ENCODE data around the gene BSND.
"Not testable (repeated sequence)": the region's sequence is repeated elsewhere in the genome, so short reads cannot be mapped to it uniquely, and the experiment has no call there.

BSND gene

DNA sequence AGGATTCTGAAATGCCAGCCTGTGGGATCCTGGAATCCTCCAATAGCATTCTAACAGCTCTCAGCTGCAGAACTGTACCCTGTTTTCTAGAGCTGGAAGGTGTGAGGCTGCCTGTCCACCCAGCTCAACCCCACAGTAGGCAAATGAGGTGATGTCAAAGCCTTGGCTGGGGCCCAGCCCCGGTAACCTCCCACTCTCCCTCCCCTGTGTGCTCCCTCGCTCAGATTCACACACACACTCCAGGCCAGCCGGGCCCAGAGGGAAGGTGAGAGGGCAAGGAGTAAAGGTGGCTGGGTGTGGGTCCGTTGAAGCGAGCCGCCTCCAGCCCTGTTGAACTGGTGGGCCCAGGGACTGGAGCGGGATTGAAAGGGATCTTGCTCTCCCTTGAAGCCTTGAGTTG, at the start of gene BSND:
Gene BSND (plus strand): TSS at position 257 of the 400 bp plus-strand sequence. CDS start 254 bp downstream, outside the sequence.
- no peak for DNase-seq (ENCODE audit: low read depth in 1 of 2, low spot score in 1 of 2)

DNA sequence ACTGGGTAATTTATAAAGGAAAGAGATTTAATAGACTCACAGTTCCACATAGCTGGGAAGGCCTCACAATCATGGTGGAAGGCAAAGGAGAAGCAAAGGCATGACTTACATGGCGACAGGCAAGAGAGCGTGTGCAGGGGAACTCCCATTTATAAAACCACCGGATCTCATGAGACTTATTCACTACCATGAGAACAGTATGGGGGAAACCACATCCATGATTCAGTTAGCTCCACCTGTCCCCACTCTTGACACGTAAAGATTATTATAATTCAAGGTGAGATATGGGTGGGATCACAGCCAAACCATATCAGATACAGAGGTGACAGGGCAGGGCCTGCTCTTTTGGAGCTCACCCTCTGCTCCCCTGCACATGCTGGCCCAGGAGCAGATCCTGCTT, 49.7 kb upstream of the BSND start:
- no peak for DNase-seq (ENCODE audit: low read depth in 1 of 2, low spot score in 1 of 2)

DNA sequence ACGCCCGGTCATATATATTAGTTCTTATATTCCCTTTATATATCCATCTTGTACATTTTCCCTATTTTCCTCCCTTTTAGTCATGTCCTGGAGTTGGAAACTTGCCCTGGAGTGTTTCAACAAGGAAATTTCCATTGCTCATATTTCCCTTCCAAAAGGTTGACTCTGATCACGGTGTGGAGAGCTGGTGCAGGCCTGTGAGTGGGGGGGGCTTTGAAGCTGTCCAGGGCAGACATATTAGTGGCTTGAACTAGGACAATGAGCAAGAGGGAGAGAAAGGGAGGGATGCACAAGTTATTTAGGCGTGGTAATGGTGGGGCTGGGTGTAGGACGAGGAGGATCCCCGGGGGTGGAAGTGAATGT, 48.7 kb upstream of the BSND start:
- no peak for DNase-seq (ENCODE audit: low read depth in 1 of 2, low spot score in 1 of 2)

DNA sequence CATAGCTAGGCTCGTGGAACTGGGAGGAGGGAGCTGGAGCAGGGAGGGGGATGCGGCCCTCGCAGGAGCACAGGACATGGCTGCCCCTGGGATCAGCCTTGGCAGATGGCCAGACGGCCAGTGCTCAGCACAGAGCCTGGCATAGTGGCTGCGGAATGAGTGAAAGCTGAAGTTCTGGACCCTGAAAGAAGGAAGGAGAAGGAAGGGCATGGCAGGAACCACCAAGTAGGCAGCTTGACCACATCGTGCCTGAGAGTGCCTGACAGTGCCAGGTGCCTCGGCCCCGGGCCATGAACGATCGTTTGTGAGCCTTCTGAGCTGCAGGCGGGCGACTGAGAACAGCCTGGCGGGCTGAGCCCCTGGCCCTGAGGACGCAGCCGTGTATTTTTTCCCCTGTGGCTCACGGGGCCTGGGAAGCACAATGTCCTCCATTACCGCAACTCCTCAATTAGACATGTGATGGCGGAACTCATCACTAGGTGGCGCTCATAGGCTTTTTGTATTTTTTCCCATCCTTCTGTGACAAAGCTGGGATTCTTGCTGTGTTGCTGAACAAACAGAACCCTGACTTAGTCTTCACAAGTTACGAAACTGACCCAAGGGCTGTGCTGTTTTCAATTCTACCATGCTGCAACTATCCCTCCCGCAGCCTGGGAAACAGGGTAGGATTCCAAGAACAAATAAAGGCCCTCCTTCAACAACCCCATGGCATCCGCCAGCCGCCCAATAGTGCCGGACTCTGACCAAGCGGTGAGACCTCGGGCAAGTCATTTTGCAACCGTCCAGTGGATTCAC, 48.2 kb upstream of the BSND start:
- DNase-seq (ENCODE audit: low read depth in 1 of 2, low spot score in 1 of 2), result peak in 1 of 2 donors; percentile 9

DNA sequence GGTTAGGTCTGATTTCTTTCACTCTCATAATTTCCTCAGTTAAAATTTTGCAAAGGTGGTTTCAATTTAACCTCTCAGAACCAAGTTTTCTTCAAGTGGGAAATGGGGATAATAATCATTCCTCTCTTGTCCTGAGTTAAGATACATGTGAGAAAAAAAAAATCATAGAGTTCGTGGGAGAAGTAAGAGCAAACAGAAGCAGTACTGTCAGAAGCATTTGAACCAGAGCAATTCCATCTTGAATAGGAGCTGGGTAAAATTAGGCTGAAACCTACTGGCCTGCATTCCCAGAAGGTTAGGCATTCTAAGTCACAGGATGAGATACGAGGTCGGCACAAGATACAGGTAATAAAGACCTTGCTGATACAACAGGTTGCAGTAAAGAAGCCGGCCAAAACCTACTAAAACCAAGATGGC, 46.9 kb upstream of the BSND start:
- no peak for DNase-seq (ENCODE audit: low read depth in 1 of 2, low spot score in 1 of 2)

DNA sequence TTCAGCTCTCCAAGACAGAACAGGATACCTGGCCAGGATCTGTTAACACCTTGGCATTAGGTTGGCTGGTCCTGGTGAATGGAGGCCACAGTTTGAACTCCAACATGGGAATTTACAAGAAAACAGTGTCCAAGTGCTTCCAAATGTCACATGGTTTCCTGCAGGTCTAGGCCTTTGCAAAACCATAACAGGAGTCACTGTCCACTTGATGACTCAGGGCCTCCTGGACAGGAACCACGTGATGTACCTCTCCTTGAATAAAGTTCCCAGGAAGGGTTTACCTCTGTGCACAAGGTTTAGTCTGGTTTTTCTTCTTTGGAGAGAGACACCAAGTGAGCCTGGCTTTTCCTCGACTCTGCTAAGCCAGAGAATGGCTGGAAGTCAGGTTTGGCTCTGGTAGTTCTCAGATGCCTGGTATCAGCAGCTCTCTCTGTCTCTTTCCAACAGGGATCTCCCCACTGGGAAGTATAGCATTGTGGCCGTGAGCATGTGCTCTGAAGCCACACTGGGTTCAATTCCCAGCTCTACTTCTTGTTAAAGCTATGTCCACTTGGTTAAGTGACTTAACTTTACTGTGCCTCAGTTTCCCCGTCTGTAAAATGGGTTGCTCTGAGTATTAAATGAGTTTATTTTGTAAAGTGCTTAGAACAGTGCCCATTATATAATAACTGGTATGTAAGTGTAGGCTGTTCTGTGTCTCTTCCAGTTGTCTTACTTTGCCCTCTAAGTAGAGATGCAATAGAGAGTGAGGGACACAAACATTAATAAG, 45.6 kb upstream of the BSND start:
- DNase-seq (ENCODE audit: low read depth in 1 of 2, low spot score in 1 of 2), result no peak

DNA sequence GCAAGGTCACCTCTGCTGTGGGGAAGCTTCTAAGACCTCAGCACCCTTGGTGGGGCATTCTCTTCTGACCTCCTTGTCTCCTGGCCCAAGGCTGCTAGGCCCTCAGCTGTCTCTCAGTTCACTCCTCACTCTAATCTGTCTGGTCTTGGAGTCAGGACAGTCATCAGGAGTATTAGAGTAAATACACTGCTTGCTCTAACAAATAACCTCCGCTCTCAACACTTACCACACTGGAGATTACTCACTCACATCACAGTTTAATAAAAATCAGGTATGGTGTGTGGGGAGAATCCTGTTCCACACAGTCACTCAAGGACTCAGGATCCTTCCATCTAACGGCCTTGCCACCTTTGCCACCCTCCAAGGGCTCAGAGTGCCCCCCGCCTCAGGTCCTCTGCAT, 44.9 kb upstream of the BSND start:
- DNase-seq (ENCODE audit: low read depth in 1 of 2, low spot score in 1 of 2), result no peak

DNA sequence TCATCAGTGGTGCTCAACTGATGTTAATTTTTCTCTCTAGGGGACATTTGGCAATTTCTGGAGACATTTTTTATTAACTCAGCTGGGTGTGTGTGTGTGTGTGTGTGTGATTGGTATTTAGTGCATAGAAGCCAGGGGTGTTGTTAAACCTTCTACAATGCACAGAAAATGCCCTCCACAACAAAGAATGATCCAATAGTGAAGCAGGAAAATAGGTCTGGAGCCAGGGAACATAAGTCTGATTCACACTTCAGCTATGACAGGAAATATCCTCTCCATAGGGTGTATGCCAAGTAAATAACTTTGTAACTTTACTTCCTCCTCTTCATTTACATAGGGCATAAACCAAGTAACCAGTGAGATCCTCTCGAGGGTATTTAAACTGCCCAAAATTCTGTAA, 43.4 kb upstream of the BSND start:
- no peak for DNase-seq (ENCODE audit: low read depth in 1 of 2, low spot score in 1 of 2)

DNA sequence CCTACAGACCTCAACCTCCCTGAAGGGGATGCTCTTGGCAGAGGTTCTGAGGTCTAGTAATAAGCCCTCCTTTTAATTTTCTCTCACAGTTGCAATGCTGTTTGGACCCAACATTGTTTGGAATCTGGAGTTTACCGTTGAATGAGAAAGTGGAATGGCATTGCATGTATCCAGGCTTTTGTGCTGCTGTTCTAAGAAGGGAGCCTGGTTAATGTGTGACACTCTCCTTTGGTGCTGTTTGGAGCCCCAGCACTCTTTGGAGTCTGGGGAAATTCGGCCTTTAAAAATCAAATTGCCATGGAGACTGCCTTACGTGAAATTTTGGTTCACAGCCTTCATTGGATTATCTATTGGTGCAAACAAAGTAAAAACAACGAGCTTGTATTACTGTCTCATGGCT, 42.0 kb upstream of the BSND start:
- no peak for DNase-seq (ENCODE audit: low read depth in 1 of 2, low spot score in 1 of 2)

DNA sequence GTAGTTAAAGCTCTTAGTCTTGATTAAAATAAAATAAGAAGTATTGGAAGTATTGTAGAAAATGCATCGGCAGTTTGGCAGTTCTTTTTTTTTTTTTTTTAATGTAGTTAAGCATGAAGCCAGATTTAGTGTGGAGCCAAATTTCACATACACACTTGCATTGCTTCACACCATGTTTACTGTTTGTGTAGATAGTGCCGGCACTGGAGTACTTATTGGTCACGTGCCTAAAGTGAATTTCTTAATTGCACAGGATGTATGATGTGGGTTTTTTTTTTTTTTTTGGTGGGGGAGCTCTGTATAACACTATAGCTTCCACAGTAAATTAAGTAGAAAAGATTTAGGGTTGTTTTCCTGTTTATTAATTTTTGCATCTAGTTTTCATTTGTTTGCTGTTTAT, 39.5 kb upstream of the BSND start:
- no peak for DNase-seq (ENCODE audit: low read depth in 1 of 2, low spot score in 1 of 2)

DNA sequence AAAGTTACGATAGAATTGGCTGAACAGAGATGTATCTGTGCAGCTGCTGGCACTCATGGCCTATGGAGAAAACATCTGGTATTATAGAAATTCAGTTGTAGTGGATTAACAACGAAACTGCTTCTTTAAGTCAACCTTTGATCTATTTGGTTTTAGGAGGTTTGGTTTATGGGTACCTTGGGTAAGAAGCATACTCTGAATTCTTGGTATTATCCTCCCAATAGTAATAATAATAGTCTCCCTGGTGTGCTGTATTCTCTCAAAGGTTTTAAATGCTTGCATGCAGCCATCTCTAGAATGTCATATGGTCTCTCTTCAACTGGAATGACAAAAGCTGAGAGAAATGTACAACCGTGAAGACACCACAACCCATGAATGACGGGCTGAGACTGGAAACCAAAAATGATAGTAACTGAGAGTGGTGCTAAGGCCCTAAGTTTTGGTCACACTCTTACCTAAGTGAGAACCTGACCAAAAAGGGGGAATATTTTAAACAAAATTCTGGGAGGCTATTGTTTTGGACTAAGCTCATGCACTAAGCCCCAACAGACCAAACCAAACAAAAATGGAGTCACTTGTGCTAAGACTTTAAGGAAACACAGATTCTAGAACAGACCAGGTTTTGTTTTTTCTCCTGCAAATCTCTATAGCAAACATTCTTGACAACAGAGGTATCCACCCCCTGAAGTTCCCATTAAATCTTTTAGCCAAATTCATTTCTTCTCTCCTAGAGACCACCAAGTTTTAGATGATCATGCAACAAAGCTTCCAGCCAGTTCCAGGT, 35.9 kb upstream of the BSND start:
- DNase-seq (ENCODE audit: low read depth in 1 of 2, low spot score in 1 of 2), result no peak

DNA sequence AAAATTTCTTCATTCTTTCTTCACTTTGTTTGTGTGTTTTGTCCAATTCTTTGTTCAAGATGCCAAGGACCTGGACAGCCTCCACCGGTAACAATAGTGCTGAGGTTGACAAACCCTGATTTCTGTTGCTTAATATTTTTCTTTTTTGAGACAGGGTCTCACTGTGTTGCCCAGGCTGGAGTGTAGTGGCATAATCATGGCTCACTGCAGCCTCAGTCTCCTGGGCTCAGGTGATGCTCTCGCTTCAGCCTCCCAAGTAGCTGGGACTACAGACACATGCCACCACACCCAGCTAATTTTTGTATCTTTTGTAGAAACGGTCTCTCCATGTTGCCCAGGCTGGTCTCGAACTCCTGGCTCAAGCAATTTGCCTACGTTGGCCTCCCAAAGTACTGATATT, 34.9 kb upstream of the BSND start:
- DNase-seq (ENCODE audit: low read depth in 1 of 2, low spot score in 1 of 2), result not testable (repeated sequence)

DNA sequence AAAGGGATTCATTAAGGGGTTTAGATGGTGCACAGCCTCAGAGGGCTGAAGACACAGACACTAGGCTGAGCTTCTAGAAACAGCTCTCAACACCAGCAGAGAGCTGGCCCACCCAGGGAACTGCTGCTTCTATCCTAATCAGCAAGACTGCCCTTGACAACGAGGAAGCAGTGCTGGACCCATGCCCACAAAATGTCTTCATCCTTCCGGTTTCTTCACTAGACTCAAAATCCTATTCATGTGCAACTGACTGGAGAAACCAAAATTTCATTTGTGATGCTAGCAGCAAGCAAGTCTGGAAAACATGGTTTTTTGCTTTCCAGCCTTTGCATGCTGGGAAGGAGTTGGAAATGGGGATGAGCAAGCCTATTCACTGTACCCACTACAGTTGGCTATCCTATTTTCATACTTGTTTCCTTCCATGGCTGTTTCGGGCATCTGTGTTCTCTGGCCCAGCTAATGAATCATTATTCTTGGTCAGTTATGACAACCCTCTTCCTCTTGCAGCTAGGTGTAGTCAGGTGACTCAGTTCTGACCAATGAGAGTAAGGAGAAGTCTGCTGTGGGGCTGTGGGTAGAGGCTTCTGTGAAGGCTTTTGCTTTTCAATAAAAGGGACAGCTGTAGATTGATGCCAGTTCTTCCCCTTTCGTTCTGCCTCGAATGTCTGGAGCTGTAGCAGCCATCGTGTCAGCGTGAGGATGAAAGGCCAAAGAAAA, 33.0 kb upstream of the BSND start:
- DNase-seq (ENCODE audit: low read depth in 1 of 2, low spot score in 1 of 2), result no peak

DNA sequence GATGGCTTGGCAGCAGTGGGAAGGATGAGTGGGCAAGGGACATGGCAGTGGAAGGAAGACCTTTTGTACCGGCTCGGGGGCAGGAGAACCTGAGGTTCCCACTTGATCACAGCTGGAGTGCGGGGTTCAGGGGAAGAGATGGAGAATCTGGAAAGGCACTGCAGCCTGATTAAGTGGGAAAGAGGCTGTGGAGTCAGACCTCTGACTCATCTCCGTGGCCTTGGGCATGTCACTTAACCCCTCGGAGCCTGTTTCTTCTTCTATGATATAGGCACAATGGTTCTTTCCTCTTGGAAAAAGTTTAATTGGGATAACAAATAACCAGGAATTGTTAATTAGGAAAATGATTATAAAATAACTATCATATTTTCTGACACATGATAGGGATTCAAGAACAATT, 31.4 kb upstream of the BSND start:
- DNase-seq (ENCODE audit: low read depth in 1 of 2, low spot score in 1 of 2), result no peak

DNA sequence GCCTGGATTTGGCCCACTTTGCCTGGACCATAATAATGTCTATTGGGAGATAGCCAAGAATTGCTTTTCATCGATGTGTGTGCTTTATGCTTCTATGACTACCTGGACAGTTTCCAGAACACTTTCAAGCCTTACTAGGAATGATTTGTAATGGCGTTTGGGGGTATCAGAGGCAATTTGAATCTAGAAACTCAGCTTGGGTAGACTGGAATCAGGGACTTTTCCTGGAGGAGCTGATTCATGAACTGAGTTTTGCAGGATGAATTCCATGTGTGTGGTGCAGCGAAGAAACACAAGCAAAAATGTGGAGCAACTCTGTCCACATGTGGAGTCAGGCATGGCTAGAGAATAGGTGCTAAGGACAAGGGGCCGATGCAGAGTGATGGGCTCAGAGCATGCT, 30.2 kb upstream of the BSND start:
- no peak for DNase-seq (ENCODE audit: low read depth in 1 of 2, low spot score in 1 of 2)

DNA sequence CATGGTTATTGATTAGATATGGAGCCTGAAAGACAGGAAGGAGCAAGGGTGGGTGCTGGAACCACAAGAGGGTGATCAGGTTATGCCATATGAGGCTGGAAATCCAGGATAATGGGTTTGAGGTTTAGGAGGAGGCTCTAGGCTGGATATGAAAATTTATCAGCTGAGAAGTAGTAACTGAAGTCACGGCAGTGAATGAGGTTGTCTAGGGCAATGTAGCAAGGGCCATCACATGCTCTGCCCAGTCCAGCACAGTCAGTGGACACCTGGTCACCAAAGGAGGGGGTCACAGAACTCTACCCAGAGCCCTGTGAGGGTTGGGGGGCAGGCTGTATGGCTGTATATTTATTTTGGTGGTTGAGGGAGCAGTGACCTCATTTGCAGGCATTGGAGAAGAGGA, 28.9 kb upstream of the BSND start:
- DNase-seq (ENCODE audit: low read depth in 1 of 2, low spot score in 1 of 2), result no peak

DNA sequence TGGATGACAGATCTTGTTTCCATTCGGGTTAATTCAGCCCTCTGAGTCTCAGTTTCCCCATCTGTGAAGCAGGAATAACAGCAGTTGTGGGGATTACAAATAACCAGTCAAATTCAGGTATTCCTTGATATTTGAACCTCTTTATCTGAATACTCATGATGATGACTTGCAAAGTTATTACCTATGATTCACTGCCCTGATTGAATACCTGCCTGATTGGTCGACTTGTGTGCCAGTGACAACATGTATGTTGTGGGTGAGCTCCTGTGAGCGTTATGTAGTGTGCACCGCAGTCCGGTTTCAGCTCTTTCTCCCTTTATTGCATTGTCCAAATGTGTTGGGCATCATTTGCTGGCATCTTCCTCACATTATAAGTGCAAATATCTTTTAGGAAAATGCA, 27.8 kb upstream of the BSND start:
- DNase-seq (ENCODE audit: low read depth in 1 of 2, low spot score in 1 of 2), result no peak

DNA sequence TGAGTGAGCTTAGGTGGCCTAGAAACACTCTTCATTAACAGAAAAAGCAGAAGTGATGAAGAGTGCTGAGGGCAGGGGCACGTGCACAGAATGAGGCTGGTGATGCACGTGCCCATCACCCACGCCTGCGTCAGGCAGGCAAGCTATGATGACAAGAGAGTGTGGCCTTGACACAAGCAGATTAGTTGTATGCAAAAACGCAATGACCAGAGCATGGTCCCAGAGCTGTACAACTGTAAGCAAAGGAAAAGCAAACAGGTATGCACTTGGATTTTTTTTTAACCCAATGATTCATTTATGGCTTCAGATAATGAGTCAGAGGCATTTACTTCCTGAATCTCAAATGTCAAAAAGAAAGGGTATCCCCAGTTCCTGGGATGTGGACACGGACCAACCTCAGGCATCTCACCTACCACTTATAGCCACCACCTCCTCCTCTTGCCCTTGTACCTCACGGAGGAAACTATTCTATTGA, 27.4 kb upstream of the BSND start:
- DNase-seq (ENCODE audit: low read depth in 1 of 2, low spot score in 1 of 2), result no peak

DNA sequence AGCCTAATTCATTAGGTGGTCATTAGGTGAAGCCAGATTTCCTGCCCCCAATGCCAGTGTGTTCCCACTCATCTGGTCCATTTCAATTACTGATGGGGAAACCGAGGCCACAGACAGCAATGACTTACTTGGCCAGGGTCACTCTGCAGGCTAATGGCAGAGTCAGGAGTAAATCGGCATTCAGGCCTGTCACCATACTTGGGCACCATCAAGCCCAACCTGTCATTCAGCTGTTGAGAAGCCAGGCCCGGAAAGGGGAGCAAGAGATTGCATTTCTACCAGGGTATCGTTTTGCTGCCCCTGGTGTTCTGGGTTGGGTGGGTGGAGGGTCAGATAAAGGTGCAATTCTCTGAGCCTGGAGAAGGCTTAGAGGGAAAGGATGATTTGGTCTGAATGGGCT, 26.3 kb upstream of the BSND start:
- DNase-seq (ENCODE audit: low read depth in 1 of 2, low spot score in 1 of 2), result no peak

DNA sequence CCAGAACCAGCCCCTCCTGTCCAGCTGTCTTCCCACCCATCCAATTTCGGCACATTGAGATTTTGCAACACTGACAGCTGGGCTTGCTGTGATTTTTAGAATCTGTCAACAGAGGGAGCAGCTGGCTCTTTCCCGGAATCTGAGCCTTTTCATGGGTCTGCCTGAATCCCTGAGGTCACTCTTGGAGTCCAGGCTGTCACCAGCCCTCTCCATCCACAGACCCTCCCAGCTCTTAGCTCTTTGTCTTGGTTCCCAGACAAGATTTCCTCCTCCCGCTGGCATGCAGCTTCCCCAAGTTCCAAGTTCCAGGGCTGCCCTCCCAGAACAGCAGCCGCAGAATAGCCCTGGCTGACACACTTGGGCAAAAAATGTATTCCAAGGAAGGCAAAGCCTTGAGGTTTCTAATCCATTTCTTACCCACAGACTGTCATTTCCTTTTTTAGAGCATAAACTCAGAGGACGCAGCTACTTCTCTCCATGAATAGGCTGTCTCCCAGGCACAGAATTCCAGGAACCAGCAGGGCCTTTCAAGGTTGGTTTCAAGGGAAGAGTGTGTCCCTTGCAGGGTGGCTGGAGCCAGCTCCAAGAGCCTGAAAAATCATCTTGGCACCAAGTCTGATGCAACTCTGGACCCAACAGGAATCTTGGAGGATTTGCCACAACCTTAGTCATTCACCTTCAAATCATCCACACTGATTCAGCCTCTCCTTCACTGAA, 25.4 kb upstream of the BSND start:
- no peak for DNase-seq (ENCODE audit: low read depth in 1 of 2, low spot score in 1 of 2)

Measured in activated T-helper 1 cell treated with anti-CD3 and anti-CD28 coated beads, Interleukin-2, amount 50 U/mL, for 16 hours (primary cell).